HG02571 (cell line): ENCODE data around the gene TIMM22.
"Not testable (repeated sequence)": the region's sequence is repeated elsewhere in the genome, so short reads cannot be mapped to it uniquely, and the experiment has no call there.

ENCODE experiments used
- ATAC-seq: cut with Tn5 transposase; IDR thresholded peaks from one replicate; pipeline ENCODE4 v1.9.1; 2021; ENCODE audit warnings: mild to moderate bottlenecking, moderate library complexity; ENCODE audit not compliant: unreplicated experiment

Gene TIMM22

DNA sequence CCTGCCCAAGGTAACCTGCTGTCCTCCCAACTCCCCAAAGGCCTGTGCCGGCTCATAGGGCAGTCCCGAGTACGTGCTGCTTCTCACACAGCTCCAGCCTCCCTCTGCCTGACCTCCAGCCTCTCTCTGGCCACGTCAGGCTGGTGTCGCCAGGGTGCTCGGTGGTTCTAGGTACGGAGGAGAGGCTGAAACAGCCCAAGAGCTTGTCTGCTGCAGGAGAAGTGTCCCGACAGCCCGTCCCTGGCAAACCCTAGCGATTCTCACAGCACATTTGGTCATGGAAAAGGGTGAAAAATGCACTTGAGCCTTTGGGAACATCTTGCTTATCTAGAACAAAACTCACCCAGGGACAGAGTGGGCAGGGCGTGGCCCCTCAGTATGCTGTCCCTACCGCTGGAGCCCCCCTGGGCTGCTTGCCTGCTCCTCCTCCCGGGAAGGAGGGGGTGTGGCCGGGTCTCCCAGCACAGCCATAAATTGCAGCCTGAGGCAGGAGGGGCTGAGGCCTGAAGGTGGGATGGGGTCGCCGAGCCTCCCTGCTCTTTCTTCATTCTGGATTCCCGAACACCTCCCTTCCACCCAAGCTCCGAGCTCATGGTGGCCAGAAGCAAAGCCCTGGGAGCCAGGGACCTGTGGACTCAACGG lies 40.4 kb downstream of the TIMM22 start:
- no peak for ATAC-seq

DNA sequence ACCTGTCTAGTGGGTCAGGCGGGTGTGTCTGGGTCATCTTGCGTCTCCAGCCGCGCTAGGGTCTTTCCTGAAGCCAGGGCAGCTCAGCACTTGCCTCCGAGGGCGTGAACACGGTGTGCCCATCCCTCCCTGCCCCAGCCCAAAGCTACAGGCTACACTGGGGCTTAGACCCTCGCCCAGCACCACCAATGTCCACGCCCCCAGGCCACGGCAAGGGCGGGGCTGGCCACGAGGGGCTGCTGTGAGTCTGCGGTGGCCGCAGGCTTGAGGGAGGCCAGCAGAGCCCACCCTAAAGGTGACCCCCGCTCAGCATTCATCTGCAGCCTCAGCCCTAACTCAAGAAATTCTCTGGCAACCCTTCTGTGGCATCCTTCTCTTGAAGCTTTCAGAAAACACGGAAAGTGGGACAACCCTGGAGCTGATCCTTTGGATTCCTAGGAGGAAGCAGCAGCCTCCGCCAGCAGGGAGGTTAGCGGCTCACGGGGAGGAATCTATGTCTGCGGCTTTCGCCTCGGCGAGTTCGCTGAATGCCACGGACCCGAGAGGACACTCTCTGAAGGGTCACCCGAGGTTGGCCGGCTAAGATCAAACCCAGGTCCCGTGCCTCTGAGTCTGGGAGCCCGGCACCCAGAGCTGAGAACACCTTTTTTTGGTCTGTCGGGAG lies 41.7 kb downstream of the TIMM22 start:
- ATAC-seq, result no peak

DNA sequence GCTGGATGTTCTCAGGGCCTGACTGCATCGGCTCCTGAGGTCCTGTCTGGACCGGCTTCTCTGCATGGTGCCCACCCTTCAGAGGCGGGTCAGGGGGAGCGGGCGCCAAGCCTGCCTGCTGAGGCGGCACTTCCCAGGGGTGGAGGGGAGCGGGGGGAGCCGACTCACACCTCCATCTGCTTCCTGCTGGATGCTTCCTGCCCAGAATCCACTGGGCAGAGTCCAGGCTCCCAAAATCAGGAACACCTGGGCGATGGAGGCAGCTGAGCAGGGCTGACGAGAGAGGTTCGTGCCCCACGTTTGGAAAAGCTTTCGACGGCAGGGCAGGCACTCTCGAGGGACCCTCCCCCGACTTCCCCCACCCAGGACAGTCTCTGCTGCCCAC lies 42.2 kb downstream of the TIMM22 start:
- no peak for ATAC-seq

DNA sequence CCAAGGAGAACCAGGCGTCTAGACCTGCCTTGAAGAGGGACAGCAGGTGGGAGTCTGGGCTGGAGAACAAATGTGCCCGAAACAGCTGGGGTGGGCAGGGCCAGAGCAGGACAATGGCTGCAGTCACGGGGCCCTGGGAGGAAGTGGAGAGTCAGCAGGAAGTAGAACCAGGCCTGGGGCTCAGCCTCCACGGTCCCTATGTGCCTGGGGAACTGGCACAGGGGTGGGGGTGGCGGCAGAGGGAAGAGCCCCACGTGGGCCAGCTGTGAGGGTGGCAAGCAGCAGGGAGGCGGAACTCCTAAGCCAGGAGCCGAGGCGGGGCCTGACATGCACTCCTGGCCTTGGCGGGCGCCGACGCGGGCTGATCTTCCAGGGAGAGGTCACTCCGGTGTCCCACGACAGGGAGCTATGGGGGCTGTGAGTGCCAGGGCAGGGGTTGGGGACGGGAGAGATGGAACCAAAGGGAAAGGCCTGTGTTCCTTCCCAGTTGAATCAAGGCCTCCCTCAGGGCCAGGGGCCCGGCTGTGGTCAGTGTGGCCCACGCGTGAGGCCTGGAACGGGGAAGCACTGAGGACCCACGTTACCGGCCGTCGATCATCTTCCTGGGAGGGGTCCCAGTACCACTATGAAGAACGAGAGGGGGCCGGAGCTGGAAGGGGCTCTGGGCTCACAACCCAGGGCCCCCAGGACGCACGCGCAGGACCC lies 42.7 kb downstream of the TIMM22 start:
- ATAC-seq, result no peak

DNA sequence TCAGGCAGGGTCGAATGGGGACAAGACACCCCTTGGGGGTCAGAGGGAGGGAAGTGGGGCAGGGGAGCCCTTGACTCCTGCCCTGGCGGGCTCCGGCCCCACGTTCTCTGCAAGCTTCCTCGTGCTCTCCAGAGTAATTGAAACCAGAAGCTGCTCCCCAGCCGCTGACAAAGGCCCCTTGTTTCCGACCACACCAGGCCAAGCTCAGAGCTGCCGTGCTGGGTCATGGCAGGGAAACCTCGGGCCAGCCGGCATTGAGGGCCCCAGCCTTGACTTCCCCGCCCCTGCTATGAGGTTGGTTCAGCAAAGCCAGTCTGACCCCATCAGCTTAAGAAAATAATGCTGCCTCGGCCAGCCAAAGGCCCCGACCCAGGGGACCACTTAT lies 43.3 kb downstream of the TIMM22 start:
- ATAC-seq, result no peak

DNA sequence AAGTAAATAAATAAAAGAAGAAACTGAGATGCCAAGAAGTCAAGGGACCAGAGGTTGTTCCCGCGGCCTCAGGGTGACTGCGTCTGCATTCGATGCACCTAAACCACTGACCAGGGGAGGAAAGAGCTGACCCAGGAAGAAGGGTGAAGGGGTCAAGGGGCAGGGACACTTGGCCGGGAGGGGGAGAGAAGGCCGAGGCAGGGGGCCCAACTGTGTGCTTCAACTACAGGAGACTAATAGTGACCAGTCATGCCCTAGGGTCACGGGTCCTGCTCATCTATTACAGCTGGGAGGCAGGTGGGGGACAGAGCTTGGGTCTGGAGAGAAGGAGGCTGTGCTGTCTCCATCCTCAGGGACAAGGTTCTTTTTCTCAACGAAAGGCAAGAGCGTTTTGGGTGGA lies 44.8 kb downstream of the TIMM22 start:
- no peak for ATAC-seq

DNA sequence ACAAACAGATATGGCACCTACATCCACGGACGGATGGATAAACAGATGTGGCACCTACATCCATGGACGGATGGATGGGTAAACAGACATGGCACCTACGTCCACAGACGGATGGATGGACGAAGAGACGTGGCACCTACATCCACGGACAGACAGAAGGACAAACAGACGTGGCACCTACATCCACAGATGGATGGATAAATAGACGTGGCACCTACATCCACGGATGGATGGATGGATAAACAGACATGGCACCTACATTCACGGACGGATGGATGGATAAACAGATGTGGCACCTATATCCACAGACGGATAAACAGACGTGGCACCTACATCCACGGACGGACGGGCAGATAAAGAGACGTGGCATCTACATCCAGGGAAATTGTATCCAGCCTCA lies 45.6 kb downstream of the TIMM22 start:
- ATAC-seq, result no peak

DNA sequence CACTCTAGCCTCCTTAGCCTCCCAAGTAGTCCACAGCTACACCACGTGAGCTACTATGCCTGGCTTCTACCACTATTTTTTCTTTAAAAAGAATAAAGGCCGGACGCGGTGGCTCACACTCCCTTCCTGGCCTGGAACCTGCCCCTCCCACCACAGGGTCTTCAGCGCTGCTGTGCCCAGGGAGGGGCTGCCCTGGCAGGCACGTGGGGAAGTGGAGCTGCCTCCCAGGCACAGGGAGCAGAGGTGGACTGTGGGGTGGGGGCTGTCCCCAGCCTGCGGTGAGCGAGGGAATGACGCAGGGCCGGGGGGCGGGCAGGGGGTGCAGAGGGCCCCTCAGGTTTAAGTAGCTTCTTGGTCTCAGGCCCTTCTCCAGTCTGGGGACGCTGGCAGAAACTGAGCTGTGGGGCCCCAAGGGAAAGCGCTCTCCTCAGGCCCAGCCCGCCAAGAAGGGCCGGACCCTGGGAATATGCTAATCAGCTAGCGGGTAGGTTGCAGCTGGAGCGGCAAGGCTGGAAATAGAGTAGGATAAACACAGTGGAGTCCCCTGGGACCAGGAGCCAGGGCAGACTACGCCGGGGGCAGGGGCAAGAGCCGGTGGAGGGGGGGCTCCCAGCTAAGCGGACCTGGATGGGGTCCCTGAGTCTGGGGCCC lies 46.8 kb downstream of the TIMM22 start:
- ATAC-seq, result no peak

DNA sequence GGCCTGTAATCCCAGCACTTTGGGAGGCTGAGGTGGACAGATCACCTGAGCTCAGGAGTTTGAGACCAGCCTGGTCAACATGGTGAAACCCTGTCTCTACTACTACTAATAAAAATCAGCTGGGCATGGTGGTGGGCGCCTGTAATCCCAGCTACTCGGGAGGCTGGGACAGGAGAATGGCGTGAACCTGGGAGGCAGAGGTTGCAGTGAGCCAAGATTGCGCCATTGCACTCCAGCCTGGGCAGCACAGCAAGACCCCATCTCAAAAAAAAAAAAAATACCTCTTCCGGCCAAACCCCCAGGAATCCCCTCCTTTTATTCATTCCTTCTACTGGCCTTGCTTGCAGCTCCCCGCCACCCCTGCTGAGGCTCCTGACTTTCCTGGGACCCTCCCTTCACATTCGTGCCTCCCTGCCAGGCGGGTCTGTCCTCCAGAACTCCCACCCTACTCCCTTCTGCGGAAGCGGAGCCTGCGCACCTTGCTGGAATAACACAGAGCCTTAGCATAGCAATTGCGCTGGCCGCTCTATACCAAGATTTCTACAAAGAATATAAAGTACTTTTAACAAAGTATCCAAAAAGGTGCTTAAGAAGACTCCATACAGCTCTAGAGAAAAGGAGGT lies 47.6 kb downstream of the TIMM22 start:
- not testable (repeated sequence) for ATAC-seq

DNA sequence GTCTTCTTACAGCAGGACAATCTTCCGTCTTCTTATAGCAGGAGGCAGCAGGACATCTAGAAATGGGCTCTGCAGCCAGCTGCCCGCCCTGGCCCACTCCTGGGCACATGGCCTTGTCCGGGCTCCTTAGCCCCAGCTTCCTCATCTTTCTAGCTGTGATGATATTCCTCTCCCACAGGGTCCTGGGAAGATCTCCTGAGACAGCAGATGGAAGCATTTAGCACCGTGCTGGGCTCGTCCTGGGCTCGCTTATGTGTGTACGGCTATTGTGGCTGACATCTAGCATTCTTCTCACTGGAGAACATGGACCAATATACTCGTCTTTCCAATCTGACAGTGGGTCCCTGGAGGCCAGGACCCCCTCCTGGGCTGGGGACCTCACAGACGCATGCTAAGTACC lies 48.5 kb downstream of the TIMM22 start:
- ATAC-seq, result no peak

DNA sequence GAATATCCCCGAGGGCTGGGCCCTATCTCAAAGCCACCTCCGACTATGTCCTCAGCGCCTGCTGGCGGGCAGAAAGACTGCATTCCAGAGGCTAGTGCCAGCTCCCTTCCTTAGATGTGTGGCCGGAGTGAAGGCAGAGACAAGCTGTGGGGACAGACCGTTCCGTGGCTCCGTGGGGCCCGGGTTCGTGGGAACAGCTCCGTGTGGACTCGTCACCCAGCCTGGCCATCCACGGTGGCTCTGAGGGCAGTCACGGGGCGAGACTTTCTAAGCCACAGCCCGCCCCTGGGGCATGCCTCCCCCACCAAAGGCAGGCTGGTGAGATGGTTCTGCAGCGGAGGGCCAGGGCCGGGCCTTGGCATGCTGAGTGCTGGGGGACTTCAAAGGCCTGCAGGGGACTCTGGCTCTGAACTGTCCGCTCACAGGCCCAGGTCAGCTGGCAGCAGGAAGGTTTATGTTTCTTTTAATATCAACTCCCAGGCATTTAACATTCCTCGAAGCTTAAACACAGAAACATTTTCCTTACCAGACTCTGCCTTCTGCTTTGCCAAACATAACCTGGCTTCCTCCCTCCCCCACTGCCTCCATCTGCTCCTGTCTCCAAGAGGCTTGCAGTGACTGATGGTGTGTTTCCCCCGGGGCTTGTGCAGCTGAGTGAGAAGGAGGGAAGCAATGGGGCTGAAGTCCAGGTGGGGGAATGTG lies 50.4 kb downstream of the TIMM22 start:
- ATAC-seq, result no peak

DNA sequence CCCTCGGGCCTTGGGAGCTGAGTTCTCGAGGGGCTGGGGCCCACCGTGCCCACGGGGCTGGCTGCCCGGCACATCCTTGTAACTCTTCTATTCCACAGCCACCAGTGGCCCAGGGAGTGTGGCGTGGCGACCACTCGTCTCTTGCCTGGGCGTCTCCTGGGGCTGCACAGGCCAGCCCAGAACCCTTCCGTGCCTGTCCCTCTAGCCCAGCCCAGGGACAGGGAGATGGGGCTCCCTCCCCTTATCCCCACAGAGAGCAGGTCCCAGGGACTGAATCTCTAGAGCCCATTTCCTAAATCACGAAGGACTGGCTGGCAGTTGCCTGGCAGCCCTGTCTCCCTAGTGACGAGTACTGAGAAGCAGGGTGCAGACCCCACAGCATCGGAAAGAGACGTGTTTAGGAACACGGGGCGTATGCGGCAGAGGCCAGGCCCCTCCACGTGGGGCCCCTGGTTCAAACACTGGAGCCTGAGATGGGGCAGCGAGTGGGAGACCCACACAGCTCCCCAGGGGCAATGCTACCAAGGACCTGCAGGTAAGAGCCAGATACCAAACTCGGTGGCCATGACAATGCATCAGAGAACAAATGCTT lies 51.0 kb downstream of the TIMM22 start:
- ATAC-seq, result no peak

DNA sequence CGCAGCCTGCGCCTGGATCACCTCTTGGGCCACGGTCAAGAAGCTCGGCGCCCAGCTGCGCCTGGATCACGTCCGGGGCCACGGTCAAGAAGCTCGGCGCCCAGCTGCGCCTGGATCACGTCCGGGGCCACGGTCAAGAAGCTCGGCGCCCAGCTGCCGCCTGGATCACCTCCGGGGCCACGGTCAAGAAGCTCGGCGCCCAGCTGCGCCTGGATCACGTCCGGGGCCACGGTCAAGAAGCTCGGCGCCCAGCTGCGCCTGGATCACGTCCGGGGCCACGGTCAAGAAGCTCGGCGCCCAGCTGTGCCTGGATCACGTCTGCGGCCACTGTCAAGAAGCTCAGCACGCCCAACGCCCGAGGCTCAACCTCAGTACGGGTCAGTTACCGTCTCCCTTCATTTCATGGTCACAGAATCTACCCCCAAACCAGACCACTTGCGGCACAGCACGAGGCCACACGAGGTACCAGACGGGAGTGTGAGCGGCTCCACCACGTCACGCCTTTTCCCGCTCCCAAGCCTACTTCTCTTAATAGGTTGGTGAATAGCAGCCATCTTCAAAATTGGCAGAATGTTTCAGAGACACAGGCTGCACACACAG lies 51.7 kb downstream of the TIMM22 start:
- not testable (repeated sequence) for ATAC-seq

DNA sequence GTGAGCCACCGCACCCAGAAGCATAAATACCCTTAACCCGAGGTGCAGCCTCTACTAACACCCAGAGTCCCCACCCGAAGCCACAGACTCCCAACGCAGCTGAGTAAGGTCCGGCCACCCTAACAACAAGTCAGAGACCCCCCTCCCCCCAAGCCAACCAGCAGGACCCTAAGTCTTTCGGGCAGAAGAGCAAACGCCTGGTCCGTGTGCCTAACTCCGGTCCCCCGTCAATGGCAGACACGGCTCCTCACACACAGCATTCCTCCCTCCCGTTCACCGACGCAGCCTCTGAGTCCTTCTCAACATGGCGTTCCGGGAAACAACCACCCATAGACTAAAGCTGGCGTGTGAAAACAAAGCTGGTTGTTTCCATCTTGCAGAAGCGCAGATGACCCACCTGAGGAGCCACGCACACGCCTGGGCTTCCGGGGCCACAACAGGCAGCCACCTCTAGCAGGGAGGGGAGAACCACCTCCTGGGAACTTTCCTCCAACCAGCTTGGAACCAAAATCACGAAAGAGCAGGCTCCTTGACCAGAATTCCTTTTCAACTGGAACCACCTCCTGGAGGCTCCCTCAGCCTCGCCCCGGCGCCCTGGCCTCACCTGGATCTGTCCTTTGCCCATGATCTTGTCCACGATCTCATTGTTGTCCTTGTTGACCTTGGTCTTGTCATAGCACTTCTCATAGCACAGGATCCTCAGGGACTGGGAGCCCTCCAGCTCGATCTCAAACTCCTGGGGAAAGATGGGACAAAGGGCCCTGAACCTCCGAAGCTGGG lies 52.7 kb downstream of the TIMM22 start:
- no peak for ATAC-seq

DNA sequence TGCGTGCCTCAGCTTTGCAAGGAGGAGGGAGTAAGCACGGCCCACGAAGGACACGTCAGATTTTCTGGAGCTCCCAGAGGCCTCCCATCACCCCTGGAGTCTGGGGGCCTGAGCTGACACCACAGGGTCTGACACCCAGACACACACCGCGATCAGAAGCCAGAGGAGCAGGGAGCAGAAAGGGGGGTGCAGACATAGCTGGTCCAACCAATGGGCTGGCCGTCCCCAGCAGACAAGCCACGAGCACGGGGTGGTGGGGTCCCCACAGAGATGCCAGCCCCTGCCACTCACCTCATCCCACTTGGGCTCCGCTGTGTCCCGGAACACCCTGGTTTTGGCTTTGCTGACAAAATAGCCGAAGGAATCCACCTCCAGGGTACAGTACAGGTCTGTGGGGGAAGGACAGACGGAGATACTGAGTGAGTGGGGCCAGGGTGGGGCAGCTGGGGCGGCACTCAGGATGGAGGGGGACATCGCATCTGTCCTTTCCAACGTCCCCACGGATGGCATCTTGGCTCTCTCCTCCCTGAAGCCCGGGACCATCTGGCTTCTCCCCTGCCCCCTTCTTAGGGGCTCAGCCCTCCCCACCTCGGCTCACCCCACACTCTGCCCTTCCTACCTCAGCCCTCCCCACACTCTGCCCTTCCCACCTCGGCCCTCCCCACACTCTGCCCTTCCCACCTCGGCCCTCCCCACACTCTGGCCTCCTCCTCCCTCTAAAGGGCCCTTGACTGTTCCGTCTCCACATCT lies 53.5 kb downstream of the TIMM22 start:
- no peak for ATAC-seq

DNA sequence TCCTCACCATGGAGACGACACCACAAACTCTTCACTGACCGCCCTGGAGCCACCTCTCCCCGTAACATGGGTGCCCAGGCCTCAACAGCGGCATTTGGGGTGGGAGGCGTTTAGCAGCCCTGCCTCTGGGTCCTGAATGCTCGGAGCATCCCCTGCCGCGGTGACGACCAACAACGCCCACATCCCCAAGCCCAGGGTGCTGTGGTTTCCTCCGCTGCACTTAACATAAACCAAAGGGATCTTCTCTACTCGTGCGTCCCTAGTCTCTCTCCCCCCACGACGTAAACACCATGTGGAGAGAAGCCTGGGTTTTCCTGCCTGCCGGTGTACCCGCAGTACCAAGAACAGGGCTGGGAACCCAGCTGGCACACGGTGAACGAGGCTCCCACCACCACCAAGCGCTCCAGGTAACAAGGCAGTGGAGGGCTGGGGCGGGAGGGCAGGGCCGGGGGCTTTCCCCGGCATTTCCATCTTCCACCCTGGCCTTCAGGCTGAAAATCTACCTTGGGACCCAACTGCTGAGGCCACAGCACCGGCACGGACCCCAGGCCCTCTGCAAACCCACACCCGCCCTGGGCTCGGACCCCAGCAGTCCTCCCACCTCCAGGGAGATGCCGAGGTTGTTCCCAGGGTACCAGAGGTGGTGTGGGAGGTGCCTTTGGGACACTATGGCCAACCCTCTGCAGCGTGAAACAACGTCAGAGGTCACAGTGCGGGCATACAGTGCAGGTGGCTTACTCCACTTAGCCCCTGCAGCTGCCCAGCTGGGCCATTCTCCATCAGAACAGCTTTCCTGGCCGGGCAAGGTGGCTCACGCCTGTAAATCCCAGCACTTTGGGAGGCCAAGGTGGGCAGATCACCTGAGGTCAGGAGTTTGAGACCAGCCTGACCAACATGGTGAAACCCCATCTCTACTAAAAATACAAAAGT lies 54.3 kb downstream of the TIMM22 start:
- no peak for ATAC-seq
